Endothelial cell of umbilical vein (primary cell): ENCODE data around the gene LRCOL1. TPM values are rescaled to one million over a fixed set of nuclear protein-coding genes. Genes with fewer than 3 reads are reported as not detected.

Source experiments
- BruUV-seq: library from RNA; stranded (reverse); fragments of 400-500 nt; replicated peaks from 2 replicates; lab custom pipeline; 2021; lab: Mats Ljungman, UMichigan
- CTCF ChIA-PET: fragments of 300-600, 350-600 bp; sonication (Branson Sonifier 250); formaldehyde crosslinking; loops from one replicate; lab custom pipeline; 2021; ENCODE audit warnings: antibody characterized with exemption, inconsistent platforms; lab: Charles Lee
- POLR2A ChIA-PET: fragments of 300-600, 350-600 bp; sonication (Branson Sonifier 250); formaldehyde crosslinking; loops from one replicate; lab custom pipeline; 2021; ENCODE audit warnings: antibody characterized with exemption, inconsistent platforms; lab: Charles Lee
- DNase-seq: peaks from one replicate; pipeline ENCODE4 v3.0.0-alpha.2; 2011; ENCODE audit warnings: low read depth, low spot score
- FAIRE-seq: peaks from 2 replicates; lab custom pipeline; 2011; peaks lifted over from hg19 to GRCh38; lab: Jason Lieb, UNC
- H2AFZ ChIP-seq: 2 replicates; pipeline ENCODE4 v1.6.0; 2012; ENCODE audit warnings: low read depth, low read length, control low read depth, inconsistent platforms
- H3K27ac ChIP-seq: 2 replicates; pipeline ENCODE4 v1.5.1; 2011; ENCODE audit warnings: low read depth, mild to moderate bottlenecking, control low read depth, low read length, moderate library complexity; ENCODE audit not compliant: insufficient read depth
- H3K27me3 ChIP-seq, 2 experiments: 2 replicates each; pipeline versions ENCODE4 v1.6.0 to v1.6.1; 2011; ENCODE audit warnings: low read length in 2 of 2, mixed read lengths in 1 of 2; ENCODE audit not compliant: control insufficient read depth in 2 of 2, insufficient read depth in 2 of 2
- H3K36me3 ChIP-seq, 2 experiments: 2 replicates in 1 of 2; 3 replicates in 1 of 2; pipeline ENCODE4 v1.5.1; 2011; ENCODE audit warnings: low read length in 2 of 2, mild to moderate bottlenecking in 1 of 2, moderate library complexity in 1 of 2; ENCODE audit not compliant: control insufficient read depth in 2 of 2, insufficient read depth in 2 of 2; ENCODE audit errors: extremely low read depth in 1 of 2
- H3K4me1 ChIP-seq: 3 replicates; pipeline ENCODE4 v1.5.1; 2011; ENCODE audit warnings: mild to moderate bottlenecking, low read length; ENCODE audit not compliant: control insufficient read depth, insufficient read depth; ENCODE audit errors: extremely low read depth
- H3K4me2 ChIP-seq: 2 replicates; pipeline ENCODE4 v1.6.1; 2011; ENCODE audit warnings: low read length, control low read depth, mixed read lengths; ENCODE audit not compliant: insufficient read depth
- H3K4me3 ChIP-seq, 3 experiments: fragments of 200-600 bp in 1 of 3; sonication (generic), shearing (Covaris generic) in 1 of 3; replicated peaks in 1 of 3; 2 replicates each; pipeline ENCODE4 v1.5.1; 2011 to 2016; ENCODE audit warnings: control low read depth in 3 of 3, low read length in 3 of 3, mild to moderate bottlenecking in 2 of 3, inconsistent platforms in 1 of 3, low read depth in 1 of 3, moderate library complexity in 1 of 3; ENCODE audit not compliant: insufficient read depth in 1 of 3
- H3K79me2 ChIP-seq: 2 replicates; pipeline ENCODE4 v1.6.0; 2012; ENCODE audit warnings: low read length, inconsistent platforms; ENCODE audit not compliant: control insufficient read depth, insufficient read depth
- H3K9ac ChIP-seq: replicated peaks from 2 replicates; pipeline ENCODE3; 2011; ENCODE audit warnings: low read length, control low read depth; ENCODE audit not compliant: insufficient read depth; ENCODE audit errors: extremely low read depth
- H3K9me1 ChIP-seq: replicated peaks from 3 replicates; pipeline ENCODE4 v1.6.0; 2011; ENCODE audit warnings: mild to moderate bottlenecking, low read length; ENCODE audit not compliant: control insufficient read depth, insufficient read depth; ENCODE audit errors: extremely low read depth
- H3K9me3 ChIP-seq: replicated peaks from 2 replicates; pipeline ENCODE4 v1.5.1; 2012; ENCODE audit warnings: low read length, inconsistent platforms; ENCODE audit not compliant: control insufficient read depth, insufficient read depth
- H4K20me1 ChIP-seq: replicated peaks from 2 replicates; pipeline ENCODE3; 2011; ENCODE audit warnings: mild to moderate bottlenecking, low read length; ENCODE audit not compliant: control insufficient read depth, insufficient read depth; ENCODE audit errors: extremely low read depth
- CTCF ChIP-seq, 2 donors: IDR thresholded peaks; 1 replicate in 1 of 2; 2 replicates in 1 of 2; pipeline ENCODE4 v1.5.1; 2011; ENCODE audit warnings: low read length in 2 of 2, mild to moderate bottlenecking in 2 of 2, moderate library complexity in 2 of 2, control low read depth in 1 of 2, inconsistent platforms in 1 of 2, low read depth in 1 of 2; ENCODE audit not compliant: insufficient read depth in 1 of 2; ENCODE audit errors: extremely low read depth in 1 of 2
- EZH2 ChIP-seq: IDR thresholded peaks from 2 replicates; pipeline ENCODE4 v1.6.1; 2012; ENCODE audit warnings: borderline replicate concordance, low read depth, mild to moderate bottlenecking, moderate library complexity, low read length, inconsistent platforms; ENCODE audit not compliant: severe bottlenecking
- FOS ChIP-seq: IDR thresholded peaks from 2 replicates; pipeline ENCODE4 v1.6.1; 2011; ENCODE audit warnings: mild to moderate bottlenecking, low read length, moderate library complexity, borderline replicate concordance; ENCODE audit not compliant: insufficient read depth
- GATA2 ChIP-seq: IDR thresholded peaks from 2 replicates; pipeline ENCODE4 v1.7.0; 2011; ENCODE audit warnings: low read depth, mild to moderate bottlenecking, moderate library complexity, mixed read lengths, low read length; ENCODE audit not compliant: insufficient read length, insufficient read depth
- JUN ChIP-seq: IDR thresholded peaks from 2 replicates; pipeline ENCODE4 v1.6.1; 2011; ENCODE audit warnings: borderline replicate concordance, low read depth; ENCODE audit not compliant: insufficient read length, insufficient read depth
- MAX ChIP-seq: IDR thresholded peaks from 2 replicates; pipeline ENCODE4 v1.6.1; 2011; ENCODE audit not compliant: insufficient read depth, insufficient read length
- MYC ChIP-seq: IDR thresholded peaks from one replicate; pipeline ENCODE4 v1.6.1; 2011; ENCODE audit warnings: mild to moderate bottlenecking, low read depth, low read length
- POLR2A ChIP-seq: IDR thresholded peaks from 2 replicates; pipeline ENCODE4 v1.6.1; 2012; ENCODE audit warnings: low read depth, mild to moderate bottlenecking, control low read depth, low read length
- POLR2AphosphoS5 ChIP-seq: IDR thresholded peaks from 2 replicates; pipeline ENCODE4 v1.6.1; 2012; ENCODE audit warnings: low read depth, mild to moderate bottlenecking, control low read depth, low read length, moderate library complexity; ENCODE audit not compliant: insufficient read depth
- dilution Hi-C: fragments of 300-500 bp; cut with MboI; formaldehyde crosslinking; loops from one replicate; pipeline ENCODE4 v1.15.0; 2019; ENCODE audit warnings: low sequenced_read_pairs; ENCODE audit not compliant: extremely low pct_ligation_motif_present
- intact Hi-C: fragments of 100-400 bp; cut with micrococcal nuclease; formaldehyde crosslinking; loops from one replicate; pipeline ENCODE4 v1.10.0; 2022
- polyA plus RNA-seq, 4 experiments: library from polyadenylated mRNA; depleted of rRNA in 3 of 4; stranded (reverse) in 3 of 4; unstranded in 1 of 4; fragments of >200 nt; gene quantifications; 2 replicates each; pipeline versions ENCODE4 v1.2.1 to v1.2.3, GENCODE V29; 2011 to 2012; ENCODE audit warnings: missing spikeins in 1 of 4
- total RNA-seq: library from RNA; stranded (reverse); gene quantifications from 2 replicates; pipeline ENCODE4 v1.2.3, GENCODE V29; 2021

Gene LRCOL1
- total and polyA plus RNA-seq, 2 donors (not counting 3 experiments of a cell fraction or from before 2014, with no cell fraction given): 1.2 to 1.5 TPM

DNA sequence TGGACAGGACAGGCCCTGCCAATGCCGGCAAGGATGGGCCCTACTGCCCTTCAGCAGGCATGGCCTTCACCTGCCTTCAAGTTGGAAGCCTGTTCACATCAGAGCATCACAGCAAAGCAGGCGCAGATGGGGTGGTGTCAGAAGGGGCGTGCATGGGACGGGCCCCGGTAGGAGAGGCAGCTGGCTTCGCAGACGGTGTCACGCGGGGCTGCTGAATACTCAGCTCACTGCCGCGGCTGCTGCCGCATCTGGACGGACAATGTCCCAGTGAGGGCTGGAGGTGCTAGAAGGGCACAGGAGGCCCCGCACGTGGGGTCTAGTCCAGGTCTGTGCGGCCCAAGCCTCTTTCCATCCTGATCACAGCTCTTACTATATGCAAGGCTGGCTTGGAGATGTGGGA is 42.1 kb downstream of the LRCOL1 start:
- FAIRE-seq (no peak), DNase-seq (no peak)
- ChIA-PET POLR2A (no interaction called here), CTCF (interaction anchor here (1.0 kb wide), 1 partner anchor 153 kb away, joined by 3 read pairs; no protein-coding TSS in a partner anchor)
- TF ChIP-seq FOS (no peak), POLR2AphosphoS5 (no peak), GATA2 (no peak), MAX (no peak)
- Histone ChIP-seq H3K27me3 (no peaks in the 10 kb centered on the region), H3K27ac (no peak overlapping the region), H3K4me3 (no peak overlapping the region), H3K79me2 (peaks cover 32% of the 10 kb centered on the region), H4K20me1 (peaks cover 2% of the 10 kb centered on the region), H3K9me3 (no peaks in the 10 kb centered on the region), H3K36me3 (peaks cover 0 to 8% of the 10 kb centered on the region in 2 experiments), H2AFZ (no peak overlapping the region), H3K4me2 (no peak overlapping the region), H3K9me1 (no peaks in the 10 kb centered on the region), H3K9ac (no peak overlapping the region), H3K4me1 (no peaks in the 10 kb centered on the region)
- intact Hi-C loops (no loop called here), dilution Hi-C loops (no loop called here)
- BruUV-seq: no TSS peak

DNA sequence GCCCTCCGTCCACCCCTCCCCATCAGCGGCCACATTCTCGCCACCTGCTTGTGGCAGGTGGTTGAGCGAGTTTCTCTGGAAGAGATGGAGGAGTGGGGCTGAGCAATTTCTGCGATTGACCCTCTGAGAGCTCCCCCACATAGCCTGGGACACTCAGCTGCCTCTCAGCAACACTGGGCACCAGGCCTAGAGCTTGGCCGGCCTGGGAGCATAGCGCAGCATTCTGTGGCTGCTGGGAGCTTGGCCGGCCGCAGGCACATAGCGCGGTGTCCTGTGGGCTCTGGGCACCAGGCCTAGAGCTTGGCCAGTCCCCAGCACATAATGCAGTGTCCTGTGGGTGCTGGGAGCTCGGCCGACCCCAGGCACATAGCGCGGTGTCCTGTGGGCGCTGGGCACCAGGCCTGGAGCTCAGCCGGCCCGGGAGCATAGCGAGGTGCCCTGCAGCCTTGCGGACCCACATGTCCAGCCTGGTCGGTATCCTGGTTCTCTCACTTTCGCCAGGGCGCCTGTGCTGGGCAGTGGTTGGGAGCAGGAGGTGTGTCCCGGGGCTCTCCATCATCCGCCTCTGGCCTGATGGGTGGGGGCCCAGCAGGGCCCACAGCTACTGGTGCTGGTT is 43.8 kb downstream of the LRCOL1 start:
- CTCF ChIA-PET: interaction anchor here (1.4 kb wide), 1 partner anchor 23 kb away, joined by 3 read pairs; no protein-coding TSS in a partner anchor

More for the DNA sequence above, 43.8 kb downstream of the LRCOL1 start:
- DNase-seq: no peak
- TF ChIP-seq EZH2 (no peak), MAX (no peak), CTCF (IDR thresholded peaks at IDR 0.05; ENCODE audit: extremely low read depth in 1 of 2, insufficient read depth in 1 of 2, low read depth in 1 of 2, low read length in 2 of 2) (no peak), POLR2A (no peak), MYC (no peak), GATA2 (no peak), JUN (no peak), POLR2AphosphoS5 (no peak)
- Histone ChIP-seq H2AFZ (no peak overlapping the region), H3K27me3 (no peaks in the 10 kb centered on the region), H3K79me2 (peaks cover 46% of the 10 kb centered on the region), H3K36me3 (peaks cover 0 to 2% of the 10 kb centered on the region in 2 experiments), H3K4me2 (no peak overlapping the region), H3K4me1 (no peaks in the 10 kb centered on the region), H3K4me3 (no peak overlapping the region), H3K27ac (no peak overlapping the region), H3K9me3 (no peaks in the 10 kb centered on the region), H3K9ac (no peak overlapping the region), H4K20me1 (peaks cover 2% of the 10 kb centered on the region), H3K9me1 (no peaks in the 10 kb centered on the region)
- intact Hi-C loops: no loop called here
- POLR2A ChIA-PET: no interaction called here
- FAIRE-seq: no peak
- dilution Hi-C loops: no loop called here
- no TSS peak for BruUV-seq
